HG03565 (cell line): ENCODE data around the gene RFTN1.

ENCODE experiments used
- ATAC-seq: cut with Tn5 transposase; IDR thresholded peaks from one replicate; pipeline ENCODE4 v1.9.1; 2021; ENCODE audit warnings: mild to moderate bottlenecking, moderate library complexity; ENCODE audit not compliant: unreplicated experiment

Gene RFTN1

GRCh38 chr3:16471897-16472296, 41.6 kb downstream of the RFTN1 start:
- no peak for ATAC-seq

GRCh38 chr3:16470590-16470989, 42.9 kb downstream of the RFTN1 start:
- ATAC-seq: no peak

DNA sequence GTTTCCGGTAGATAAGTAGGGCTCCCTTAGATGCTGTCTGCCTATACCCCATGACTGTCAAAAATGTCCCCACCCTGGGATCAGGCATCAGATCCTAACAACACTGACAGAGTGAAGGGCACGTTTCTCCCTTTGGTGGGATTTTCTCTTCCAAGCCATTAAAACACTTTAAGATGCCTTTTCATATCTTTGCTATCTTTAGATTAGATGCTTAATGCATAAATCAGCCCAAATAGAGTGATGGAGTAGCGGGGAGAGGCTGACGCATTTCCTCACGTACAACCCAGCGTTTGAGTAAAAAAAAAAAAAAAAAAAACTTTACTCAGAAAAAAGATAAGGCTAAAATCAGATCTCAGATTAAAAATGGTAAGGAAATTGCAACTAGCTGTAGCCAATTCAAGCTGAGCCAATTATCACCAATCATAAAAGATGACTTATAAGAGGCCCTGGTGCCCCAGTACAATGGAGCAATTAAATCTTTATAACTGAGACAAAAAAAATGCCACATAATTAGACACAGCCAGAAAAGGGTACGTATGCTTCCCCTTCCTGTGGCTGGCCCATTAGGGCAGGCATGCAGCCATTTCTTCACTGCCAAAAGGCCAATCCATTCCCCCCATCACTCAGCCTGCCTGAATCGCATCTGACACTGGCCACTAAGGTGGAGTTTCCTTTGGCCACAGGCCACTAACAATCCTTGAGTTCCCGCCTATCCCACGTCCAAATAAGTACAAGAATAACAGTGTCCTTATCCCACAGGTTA, 45.0 kb downstream of the RFTN1 start:
- no peak for ATAC-seq

DNA sequence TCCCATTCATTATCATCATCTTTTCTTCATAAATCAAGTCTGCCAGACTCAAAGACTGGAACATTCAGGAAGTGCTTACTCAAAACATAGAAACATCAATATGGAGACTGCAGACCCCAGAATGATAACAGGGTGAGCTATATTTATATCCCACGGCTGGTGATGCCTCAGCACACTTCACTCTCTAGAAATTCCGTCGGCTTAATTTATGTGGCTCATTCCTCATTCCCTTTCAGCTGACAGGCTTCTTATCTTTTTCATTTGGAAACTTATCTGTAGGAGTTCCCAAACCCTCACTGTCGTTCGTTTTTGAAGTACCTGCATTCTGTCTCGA, 45.5 kb downstream of the RFTN1 start:
- ATAC-seq: no peak

- ATAC-seq: peak; percentile 87
Observed at GRCh38 chr3:16467393-16467792, 46.1 kb downstream of the RFTN1 start.

GRCh38 chr3:16466822-16467221, 46.7 kb downstream of the RFTN1 start:
- no peak for ATAC-seq

GRCh38 chr3:16464511-16465148, 48.9 kb downstream of the RFTN1 start:
- ATAC-seq: no peak

DNA sequence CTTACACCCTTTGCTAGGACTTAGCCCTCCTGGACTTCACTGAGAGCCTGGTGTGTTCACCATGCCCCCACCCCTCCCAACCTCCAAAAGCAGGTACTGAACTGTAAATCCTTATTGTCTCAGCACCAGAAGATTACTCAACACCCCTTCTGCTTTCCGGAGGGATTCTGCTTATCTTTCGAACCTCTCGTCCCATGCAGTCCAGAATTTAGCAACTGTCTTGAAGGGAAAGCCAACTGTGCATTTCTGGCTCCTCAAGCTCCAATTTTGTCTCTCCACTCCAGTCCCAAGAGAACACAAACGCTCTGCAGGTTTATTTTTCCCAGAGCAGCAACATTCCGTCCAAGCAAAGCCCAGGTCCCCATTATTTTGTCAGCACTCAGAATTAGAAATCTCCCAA, 49.6 kb downstream of the RFTN1 start:
- ATAC-seq: no peak

DNA sequence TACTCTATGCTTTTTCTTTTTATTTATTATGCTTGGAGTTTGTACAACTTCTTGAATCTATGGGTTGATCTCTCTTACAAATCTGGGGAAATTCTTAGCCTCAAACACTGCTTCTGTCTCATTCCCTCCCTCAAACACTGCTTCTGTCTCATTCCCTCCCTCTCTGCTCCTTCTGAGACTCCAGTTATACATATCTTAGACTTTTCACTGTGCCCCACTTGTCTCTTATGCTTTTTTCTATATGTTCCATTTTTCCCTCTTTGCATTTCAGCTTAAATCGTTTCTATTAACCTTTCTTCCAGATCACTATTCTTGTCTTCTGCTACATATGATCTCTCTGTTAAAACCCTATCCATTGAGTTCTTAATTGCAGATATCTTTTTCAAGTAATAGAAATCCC, 50.4 kb downstream of the RFTN1 start:
- ATAC-seq: no peak

- no peak for ATAC-seq
Observed at GRCh38 chr3:16462679-16463078, 50.8 kb downstream of the RFTN1 start.

- no peak for ATAC-seq
Observed at GRCh38 chr3:16461463-16462245, 51.8 kb downstream of the RFTN1 start.

DNA sequence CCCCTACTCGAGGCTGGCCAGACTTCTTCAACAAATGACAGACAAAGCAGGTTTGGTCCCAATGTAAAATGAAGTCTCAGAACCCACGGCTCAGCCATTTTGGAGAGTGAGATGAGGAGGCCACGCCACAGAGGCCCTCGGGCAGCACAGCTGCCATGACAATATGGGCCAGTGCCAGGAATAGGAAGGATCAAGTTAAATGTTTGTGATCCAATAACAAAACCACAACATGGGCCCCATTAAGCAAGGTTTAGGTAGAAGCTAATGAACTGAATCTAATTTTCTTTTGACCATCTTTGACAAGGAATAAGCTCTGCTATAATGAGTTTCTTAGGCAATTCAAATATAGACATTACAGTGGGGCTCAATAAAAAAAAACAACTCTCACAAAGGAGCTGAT, 52.6 kb downstream of the RFTN1 start:
- no peak for ATAC-seq

DNA sequence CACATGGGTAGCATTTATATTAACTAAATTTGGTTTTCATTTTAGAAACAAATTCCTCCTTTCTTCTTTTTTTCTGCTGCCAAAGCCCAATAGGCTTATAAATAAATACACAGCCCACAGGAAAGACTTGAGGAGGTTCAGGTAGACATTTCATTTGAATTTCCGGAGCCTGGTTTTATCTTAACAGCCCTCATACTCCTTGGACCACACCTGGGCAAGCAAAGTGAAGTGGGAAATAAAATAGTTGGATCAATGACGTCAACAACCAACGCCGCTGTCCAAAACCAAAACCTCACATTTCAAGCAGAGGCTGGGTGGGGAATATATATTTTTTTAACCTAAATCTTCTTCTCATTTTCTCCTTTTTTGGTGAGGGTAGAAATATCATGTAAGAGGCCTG, 53.2 kb downstream of the RFTN1 start:
- no peak for ATAC-seq

GRCh38 chr3:16456784-16457415, 56.6 kb downstream of the RFTN1 start:
- no peak for ATAC-seq

DNA sequence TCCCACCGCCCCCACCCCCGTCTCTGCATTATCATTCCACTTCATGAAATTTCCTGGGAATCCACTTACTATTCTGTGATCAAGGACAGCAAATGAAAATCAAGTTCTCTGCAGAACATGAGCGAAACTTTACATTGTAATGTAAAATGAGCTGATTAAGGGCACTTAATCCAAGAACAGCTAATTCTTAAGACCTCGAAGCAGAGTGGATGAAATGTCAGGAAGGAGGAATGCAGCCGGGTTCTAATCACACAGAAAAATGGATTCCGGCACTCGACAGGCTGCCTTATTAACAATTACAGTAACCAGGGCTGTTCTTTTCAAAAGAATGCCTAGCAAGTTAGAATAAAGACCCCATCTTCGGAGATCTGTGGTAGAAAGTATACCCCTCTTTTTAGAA, 57.5 kb downstream of the RFTN1 start:
- ATAC-seq: no peak

- no peak for ATAC-seq
Observed at GRCh38 chr3:16455001-16455400, 58.5 kb downstream of the RFTN1 start.

DNA sequence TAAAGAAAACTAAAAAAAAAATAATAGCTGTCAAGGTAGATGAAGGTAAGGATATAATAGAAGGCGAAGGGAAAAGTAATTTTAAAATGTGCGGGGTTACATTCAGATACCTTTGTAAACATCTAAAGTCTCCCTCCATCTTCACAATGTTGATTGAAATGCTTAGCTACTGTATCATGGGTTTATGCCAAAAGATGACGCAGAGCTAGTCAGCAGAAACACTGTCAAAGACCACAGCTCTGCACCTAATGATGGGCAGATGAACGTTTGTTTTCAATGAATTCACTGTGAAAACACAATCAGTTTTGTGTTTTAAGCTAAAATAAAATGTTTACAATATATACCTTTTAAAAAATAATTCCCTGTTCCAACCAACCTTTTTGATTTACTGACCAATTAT, 61.2 kb downstream of the RFTN1 start:
- ATAC-seq: no peak

DNA sequence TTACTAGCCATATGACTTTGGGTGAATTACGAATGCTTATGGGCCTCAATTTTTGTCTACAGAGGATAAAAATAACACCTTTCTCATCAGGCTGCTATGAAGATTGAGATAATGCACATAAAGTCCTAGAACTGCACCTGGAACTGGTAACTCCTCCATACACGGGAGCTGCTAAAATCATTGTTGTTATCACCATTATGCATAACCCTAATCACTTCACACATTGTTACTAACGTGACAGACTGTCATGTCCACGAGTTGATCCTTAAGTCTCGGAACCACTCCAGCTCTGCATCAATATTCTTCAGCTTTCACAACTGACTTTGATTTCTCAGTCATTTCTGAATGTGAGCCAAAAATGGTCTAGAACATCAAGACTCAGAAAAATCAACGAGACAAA, 64.1 kb downstream of the RFTN1 start:
- ATAC-seq: no peak

DNA sequence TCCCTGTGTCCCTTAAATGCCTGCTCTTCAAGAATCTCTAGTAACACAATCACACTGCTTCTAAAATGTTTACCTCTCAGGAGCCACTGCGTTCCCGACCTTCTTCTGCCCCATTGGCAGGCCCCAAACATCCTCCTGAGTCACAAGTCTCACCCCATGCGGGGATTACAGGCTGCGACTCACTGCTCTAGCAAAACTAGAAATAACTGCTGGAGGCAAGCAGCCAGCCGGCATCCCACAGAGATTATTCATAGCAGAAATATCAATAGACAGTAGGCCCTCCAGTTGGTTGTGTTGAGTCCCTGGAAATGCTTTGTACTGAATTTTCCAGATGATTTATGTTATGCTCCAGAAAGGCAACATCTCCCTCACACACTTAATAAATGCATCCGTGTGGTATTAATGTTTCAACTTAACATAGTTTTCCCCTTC, 64.8 kb downstream of the RFTN1 start:
- no peak for ATAC-seq

GRCh38 chr3:16447135-16447534, 66.4 kb downstream of the RFTN1 start:
- ATAC-seq: no peak

GRCh38 chr3:16444344-16444743, 69.2 kb downstream of the RFTN1 start:
- ATAC-seq: no peak

DNA sequence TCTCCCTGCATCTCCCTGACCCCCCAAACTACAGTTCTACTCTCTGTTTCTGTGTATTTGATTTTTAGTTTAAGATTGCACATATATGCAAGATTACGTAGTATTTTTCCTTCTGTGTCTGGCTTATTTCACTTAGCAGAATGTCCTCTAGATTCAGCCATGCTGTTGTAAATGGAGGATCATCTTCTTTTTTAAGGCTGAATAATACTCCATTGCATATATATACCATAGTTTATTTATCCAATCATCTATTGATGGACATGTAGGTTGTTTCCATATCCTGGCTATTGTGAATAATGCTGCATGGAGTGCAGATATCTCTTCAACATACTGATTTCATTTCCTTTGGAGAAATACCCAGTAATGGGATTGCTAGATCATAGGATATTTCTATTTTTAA, 70.8 kb downstream of the RFTN1 start:
- no peak for ATAC-seq
